Ecto neural progenitor cell (in vitro differentiated cells): ENCODE results near the gene MRPS12.
A peak's percentile ranks its signal among the peaks of the same experiment; 100 is the strongest.

Experiments
- DNase-seq: peaks from one replicate; pipeline ENCODE4 v3.0.0-alpha.2; 2018; ENCODE audit warnings: low spot score

Gene MRPS12

GRCh38 chr19:38911388-38912001 is 19.2 kb upstream of the MRPS12 start:
- DNase-seq = no peak

DNA sequence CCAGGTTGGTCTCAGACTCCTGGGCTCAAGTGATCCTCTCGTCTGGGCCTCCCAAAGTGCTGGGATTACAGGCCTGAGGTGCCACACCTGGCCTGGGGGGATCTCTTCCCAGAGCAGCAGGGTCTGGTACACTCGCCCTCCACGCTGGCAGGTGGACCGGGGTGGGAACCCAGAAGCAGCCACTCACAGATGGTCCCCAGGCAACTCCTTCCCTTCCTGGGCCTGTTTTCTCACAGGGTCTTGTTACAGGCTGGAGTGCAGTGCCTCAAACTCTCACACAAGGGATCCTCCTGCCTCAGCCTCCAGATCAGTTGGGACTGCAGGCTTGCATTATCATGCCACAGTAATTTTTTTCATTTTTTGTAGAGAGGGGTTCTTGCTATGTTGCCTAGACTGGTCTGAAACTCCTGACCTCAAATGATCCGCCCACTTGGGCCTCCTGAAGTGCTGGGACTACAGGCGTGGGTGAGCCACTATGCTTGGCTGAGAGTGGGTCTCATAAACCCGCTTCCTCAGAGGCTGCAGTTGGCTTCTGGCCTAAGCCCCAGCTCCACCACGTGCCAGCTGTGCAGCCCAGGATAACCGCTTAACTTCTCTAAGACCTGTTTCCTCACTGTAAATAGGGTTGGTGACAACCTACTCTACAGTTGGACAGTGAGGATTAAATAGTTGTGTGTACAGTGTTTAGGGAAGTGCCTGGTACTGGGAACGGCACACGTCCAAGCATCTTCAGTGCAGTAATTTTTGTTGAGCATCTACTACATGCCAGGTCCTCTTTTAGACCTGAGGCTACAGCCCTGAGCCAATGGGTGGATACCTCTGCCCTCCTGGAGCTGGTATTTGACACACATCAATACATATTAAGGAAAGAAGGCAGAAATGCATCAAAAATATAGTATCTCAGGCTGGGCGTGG is 17.9 kb upstream of the MRPS12 start:
- DNase-seq = no peak

GRCh38 chr19:38913958-38914357 is 16.8 kb upstream of the MRPS12 start:
- DNase-seq = no peak

- no peak for DNase-seq
Observed at GRCh38 chr19:38915329-38916321, 15.1 kb upstream of the MRPS12 start.

DNA sequence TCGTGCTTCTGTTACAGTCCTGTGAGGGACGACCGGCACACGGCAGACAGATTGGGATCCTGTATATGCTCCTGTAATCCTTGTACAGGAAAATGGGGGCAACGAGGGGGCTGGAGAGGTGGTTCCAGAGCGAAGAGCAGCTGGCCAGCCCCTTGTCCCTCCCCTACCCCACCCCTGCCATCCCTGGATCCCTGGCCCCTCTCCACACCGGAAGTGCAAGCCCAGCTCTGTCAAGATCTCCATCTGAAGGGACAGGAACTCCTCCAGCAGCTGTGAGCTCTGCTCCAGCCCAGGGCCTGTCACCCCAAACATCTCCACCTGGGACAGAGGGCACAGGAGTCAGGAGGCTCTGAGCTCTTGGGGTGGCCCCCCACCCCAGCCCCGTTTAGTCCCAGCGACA is 13.2 kb upstream of the MRPS12 start:
- DNase-seq = no peak

GRCh38 chr19:38917921-38918491 is 12.7 kb upstream of the MRPS12 start:
- DNase-seq = no peak

GRCh38 chr19:38918526-38918925 is 12.2 kb upstream of the MRPS12 start:
- DNase-seq = no peak

DNA sequence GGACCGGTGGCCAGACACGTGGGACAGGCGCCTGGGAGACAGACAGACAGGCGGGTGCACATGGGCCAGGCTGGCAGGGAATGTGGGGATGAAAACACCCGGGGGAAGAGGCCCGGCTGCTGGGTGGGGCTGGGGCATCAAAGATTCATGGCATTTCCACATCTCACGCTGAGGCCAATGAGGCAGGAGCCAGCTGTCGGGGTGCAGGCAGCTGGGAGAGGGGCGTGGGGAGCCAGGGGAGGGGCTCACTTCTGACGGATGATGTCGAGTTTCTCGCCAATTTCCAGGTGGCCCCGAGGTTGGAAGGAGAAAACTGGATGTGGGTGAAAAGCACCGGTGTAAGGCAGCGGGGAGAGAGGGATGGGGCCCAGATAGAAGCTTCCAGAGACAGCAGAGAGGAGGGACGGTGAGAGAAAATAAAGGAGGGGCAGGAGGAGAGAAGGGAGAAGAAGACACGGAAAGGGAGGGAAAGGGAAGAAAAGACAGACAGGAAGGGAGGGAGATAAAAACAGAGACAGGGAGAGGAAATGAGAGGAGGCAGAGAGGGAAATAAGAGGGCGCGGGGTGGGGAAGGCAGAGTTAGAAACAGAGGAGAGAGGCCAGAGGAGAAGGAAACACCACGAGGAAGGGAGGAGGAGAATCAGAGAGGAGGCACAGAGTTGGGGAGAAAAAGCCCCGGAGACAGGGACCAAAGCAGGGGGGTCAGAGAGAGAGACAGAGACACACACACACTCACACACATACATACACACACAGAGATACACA is 10.7 kb upstream of the MRPS12 start:
- no peak for DNase-seq

DNA sequence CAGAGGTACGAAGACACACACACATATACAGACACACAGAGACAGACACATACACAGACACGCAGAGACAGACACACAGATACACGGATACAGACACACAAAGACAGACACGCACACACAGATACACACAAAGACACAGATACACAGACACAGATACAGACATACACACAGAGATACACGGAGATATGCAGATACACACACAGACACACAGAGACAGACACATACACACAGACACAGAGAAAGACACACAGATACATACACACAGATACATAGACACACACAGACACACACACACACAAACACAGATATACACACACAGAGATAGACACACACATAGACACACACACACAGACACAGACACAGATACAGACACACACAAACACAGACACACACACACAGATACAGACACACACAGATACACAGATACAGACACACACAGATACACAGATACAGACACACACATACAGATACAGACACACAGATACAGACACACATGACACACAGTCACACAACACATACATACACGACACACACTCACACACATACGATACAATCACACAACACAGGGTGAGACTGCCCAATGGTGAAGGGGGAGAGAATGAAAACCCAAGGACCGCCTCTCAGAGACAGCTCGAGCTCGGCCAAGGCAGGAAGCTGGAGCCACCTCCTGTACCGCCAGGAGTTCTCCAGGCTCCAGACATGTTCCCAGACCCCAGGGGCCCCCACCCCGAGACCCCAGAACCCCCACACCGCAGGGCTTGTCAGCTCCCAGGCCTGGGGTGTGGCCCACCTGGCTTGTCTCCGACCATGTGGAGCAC is 9.9 kb upstream of the MRPS12 start:
- DNase-seq = no peak

- DNase-seq = no peak
Observed at GRCh38 chr19:38921420-38922274, 9.1 kb upstream of the MRPS12 start.

- no peak for DNase-seq
Observed at GRCh38 chr19:38922482-38922881, 8.3 kb upstream of the MRPS12 start.

- DNase-seq = no peak
Observed at GRCh38 chr19:38924388-38924787, 6.4 kb upstream of the MRPS12 start.

DNA sequence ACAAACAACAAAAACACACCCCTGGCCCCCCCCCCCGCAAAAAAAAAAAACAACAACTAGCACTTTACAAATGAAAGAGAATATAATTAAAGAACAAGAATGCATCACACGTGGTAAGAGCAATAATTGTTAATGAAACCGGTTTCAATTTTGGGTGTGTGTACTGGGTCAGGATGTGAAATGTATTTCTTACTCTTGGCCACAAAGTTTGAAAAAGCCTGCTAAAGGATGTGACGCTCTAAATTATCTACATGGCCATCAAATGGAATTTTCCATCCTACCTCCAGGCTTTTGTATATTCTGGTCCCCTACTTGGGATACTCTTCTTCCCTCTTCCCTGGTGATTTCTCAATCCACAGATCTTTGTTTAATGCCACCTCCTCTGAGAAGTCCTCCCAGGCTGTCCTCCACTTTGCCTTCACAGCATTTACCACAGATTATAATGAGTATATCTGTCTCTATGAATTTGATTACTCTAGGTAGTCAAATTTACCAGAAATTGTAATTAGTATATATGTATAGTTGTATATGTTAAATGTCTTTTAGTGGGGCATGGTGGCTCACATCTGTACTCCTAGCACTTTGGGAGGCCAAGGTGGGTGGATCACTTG is 2.2 kb upstream of the MRPS12 start:
- no peak for DNase-seq

DNA sequence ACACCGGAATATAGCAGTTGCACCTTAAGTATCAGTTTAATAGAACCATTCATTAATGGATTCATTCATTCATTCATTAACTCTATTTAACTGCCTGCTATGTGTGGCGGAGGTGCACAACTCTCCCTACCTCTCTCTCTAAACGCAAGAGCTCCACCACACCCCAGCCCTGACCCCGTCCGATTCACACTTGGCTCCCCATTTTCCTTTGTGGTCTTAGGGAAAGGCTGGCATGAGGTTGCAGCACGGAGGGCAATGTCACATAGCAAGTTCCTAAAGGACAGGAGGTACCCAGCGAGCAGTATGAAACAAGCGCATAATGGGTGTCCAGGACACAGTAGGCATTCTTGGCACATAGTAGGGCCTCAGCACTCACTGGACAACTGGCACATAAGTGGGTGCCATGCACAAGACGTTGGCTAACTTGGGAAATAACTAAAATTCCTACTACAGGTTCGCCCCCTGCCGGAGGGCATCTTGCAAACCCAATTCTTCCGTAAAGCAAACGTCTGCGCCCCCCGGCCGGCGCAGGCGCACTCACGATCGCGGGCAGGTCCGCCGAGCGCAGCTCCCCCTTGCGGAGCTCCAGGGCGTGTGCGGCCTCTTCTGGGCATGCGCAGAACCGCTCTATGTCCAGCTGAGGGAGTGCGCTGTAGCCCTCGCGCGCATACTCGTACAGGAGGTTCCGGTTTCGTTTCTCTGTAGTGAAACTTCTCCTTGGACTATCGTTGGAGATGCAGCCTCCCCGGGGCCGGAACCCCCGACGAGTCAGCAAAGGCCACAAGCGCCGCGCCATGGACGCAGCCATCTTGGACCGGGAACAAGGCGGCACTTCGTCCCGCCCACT is 592 bp upstream of the MRPS12 start, which contains the start of gene SARS2:
TSS of gene SARS2 (minus strand) at position 835 of the 847 bp plus-strand sequence. CDS start at position 808, 27 bp downstream.
- DNase-seq = peak; percentile 97

GRCh38 chr19:38931521-38931793 is 713 bp downstream of the MRPS12 start:
- no peak for DNase-seq

- DNase-seq = no peak
Observed at GRCh38 chr19:38932425-38933179, 1.9 kb downstream of the MRPS12 start.

DNA sequence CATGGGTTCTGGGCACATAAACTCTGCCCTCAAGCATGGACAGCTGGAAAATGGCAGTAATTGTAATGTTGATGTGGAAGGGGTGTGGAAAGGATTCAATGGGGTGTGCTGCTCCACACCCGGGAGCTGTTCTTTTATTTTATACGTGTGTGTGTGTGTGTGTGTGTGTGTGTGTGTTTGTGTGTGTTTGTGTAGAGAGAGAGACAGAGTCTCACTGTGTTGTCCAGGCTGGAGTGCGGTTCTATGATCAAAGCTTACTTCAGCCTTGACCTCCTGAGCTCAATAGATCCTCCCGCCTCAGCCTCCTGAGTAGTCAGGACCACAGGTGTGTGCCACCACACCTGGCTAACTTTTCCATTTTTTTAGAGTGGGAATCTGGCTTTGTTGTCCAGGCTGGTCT is 2.8 kb downstream of the MRPS12 start:
- no peak for DNase-seq
